GM03348 (cell line): ENCODE results near the gene SMPDL3A.
A peak's percentile ranks its signal among the peaks of the same experiment; 100 is the strongest.

ENCODE experiments used
- DNase-seq: peaks from one replicate; pipeline ENCODE4 v3.0.0; 2012; ENCODE audit warnings: low spot score

The SMPDL3A gene

DNA sequence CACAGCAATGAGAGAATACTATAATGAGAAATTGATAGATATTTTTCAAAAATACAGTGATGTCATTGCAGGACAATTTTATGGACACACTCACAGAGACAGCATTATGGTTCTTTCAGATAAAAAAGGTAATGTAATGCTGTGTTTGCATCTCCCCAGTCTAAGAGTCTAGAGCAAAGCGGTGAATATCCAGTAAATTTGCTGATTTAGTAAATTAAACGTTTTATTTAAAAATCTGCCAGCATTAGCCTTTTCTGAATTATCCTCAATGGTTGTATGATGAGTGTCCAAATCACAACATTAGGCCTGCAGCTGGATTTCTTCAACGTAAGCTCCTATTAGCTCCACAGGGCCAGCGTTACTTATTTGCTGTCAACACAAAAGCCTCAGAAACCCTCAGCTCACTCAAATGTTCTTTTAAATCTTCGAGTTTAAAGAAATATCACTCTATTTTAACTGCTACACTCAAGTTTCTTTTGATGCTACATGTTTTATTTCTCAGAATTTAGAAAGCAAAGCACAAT is 16.0 kb downstream of the SMPDL3A start:
- DNase-seq = no peak

DNA sequence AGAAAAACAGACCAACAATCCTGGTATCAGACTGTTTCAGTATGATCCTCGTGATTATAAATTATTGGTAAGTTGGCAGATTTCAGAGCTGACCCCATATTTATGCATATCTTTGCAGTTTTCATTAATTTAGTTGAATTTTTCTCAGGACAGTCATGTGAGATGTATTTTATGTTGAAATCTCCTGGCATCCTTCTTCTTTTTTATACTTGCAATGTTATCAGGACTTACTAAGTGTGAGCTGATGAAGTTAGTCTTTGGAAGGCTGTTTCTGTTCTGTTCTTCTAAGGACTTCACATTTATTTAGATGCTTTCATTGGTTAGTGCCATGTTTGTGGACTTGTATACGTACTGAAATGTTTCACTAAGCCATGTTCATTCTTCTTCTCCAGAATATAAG is 17.2 kb downstream of the SMPDL3A start:
- DNase-seq = no peak

DNA sequence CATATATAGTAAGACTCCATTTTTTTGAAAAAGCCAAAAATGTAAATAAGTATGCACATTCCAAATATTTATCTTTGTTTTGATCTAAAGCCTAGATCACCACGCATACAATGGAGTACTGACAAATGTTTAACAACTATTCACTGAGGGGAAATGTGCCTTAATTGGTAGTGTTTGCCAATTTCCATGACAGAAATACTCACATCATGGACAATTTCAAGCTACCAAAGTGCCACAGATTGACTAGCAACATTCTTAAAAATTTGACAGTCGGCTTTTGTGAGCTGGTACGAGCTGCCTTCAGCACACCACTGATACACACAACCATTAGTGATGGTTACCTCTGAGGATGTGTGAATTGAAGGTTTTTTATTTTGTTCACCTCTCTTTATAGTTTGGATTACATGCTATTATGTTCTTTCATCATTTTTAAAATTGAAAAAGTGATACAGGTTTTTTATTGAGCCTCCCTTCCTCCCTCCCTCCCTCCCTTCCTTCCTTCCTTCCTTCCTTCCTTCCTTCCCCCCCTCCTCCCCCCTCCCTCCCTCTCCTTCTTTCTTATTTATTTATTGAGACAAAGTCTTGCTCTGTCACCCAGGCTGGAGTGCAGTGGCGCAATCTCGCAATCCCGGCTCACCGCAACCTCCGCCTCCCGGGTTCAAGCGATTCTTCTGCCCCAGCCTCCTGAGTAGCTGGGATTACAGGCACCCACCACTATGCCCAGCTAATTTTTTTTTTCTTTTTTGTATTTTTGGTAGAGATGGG is 19.2 kb downstream of the SMPDL3A start:
- DNase-seq = no peak

DNA sequence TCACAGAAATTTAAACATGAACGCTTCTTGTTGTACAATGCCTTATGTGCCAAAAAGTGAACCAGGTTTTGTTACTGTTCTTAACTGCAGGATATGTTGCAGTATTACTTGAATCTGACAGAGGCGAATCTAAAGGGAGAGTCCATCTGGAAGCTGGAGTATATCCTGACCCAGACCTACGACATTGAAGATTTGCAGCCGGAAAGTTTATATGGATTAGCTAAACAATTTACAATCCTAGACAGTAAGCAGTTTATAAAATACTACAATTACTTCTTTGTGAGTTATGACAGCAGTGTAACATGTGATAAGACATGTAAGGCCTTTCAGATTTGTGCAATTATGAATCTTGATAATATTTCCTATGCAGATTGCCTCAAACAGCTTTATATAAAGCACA is 19.9 kb downstream of the SMPDL3A start:
- no peak for DNase-seq

DNA sequence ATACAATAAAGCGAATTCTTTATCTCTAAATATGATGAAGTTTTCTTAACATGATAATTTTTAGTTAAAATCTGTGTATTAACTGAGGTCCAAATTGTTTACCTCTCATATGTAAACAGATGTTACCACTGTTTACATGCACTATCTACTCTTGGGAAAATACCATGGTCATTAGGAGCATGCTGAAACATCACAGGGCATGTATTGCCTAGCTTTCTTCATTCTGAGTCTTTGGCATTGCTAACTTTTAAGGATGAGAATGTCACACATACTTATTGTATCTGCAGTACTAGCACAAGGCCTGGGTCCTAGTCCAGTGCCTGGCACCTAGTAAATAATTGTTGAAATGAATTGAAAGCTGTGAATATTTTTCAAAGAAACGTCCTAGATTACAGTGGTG is 20.6 kb downstream of the SMPDL3A start:
- no peak for DNase-seq

DNA sequence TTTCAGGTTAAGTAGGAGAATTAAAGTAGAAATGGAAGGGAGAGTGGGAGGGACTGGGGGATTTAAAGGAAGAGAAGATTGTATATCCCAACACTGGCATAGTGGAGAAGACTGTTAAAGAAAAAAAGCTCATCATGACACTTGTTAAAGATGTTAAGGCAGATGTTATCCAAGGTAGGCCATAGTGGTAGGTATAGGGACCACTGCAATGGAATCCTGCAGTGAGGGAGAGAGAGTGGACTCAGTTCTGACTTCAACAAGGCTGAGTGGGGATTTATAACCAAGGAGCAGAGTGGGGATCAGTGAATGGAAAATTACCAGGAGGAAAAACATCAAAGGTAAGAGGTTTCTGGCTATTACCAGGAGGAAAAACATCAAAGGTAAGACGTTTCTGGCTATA is 21.1 kb downstream of the SMPDL3A start:
- no peak for DNase-seq

DNA sequence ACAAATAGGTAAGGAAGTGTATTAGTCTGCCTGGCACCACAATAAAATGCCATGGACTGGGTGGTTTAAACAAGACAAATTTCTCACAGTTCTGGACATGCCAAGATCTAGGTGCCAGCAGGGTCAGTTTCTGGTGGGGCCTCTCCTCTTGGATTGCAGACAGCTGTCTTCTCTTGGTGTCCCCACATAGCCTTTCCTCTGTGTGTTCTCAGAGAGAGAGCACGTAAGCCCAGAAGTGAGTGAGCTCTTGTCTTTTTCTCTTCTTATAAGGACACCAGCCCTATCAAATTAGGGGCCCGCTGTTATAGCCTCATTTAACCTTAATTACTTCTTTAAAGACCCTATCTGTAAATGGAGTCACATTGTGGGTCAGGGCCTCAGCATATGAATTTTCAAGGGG is 28.3 kb downstream of the SMPDL3A start:
- DNase-seq = no peak

DNA sequence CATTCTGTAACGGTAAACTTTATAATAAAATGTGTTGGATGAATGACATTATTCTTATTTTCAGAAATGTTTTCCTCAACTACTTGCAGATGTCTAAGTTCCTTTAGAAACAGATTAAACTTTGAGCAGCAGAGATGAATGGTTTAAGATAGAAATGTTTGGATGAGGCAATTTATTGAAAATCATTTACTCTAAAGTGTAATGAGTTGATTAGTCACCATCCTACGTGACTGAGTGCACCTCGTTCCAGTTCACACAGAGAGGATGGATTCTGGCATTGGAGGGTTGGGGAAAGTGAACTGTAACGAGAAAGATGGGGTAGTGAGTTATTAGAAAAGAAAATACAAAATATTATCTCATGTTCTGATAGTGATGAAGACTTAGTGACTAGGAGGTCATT is 28.7 kb downstream of the SMPDL3A start:
- DNase-seq = no peak

DNA sequence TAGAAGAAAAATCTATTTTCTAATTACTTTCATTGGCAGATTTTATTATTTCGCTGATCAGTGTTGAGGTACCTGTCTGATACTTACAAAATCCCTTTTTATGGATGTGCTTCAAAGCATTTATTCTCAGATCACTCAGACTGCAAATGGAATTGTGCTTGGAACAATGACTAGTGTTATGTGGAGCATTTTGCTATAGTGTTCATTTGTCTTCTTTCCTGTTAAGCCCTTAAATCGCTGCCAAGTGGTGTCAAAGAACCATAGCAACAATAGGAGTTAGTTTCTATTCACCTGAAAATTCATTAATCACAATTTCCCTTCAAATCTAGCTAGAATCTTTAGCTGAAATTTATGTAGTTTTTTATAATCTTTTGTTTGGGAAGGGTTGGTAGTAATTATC is 29.8 kb downstream of the SMPDL3A start:
- DNase-seq = no peak

DNA sequence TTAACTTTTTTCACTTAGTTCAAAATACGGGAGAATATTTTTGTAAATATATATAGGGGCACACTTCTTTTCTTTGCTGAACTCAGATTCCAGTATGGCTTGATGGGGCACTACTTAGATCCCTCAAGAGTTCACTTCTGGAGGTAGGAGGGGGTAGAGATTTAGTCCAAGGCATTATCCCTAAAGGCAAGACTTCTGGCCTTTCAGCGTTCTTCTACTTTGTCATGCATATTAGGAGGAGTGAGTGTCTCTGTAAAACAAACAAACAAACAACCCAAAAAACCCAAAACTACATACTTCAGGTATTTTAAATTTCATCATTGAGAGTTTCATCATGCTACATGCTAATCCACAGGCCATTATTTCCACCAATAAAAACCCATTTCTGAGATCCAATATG is 32.0 kb downstream of the SMPDL3A start:
- DNase-seq = no peak

DNA sequence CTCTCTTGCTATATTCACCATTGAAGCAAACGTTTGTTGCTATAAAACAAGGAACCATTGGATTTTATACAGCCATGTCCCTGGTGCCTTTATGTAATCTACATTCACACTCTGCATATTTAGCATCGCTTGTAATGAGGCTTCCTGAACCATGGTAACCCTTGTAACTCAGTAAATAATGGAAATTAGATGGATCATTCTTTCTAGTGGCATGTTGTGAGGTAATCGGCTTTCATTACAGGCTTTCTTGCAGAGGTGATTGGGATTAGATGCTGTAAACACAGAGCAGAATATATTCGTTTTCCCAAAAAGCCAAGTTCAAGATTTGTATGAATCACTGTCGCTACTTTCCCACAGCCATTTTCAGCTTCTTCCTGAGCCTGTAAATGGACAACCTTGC is 36.1 kb downstream of the SMPDL3A start:
- no peak for DNase-seq

DNA sequence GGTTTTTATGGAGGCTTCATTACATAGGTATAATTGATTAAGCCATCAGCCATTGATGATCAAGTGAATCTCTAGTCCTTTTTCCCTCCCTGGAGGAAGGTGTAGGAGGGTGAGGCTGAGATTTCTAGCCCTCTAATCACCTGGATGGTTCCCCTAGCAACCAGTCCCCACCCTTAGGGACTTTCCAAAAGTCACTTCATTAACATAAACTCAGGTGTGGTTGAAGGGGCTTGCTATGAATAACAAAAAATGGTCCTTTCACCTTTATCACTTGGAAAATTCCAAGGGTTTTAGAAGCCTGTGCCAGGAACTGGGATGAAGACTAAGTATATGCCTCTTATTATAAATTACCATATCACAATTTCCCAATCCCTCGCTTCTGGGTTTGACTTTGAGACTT is 40.4 kb downstream of the SMPDL3A start:
- DNase-seq = no peak

DNA sequence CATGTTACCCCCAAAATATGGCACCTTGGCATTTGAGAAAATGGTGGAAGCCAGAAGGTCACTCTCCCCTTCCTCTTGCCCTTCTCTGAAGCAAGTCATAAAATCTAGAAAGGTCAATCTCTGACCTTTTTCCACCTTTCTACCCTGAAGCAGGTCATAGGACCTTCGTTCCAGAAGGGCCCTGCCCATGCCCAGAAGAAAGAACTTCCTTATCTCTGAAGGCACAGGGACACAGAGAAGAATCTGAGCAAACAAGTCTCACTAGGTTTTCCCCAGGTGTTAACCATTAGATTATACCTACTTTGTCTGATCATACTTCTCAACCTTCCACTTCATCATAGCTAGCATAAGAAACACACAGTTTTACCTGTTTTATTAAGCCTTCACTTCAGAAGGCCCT is 42.5 kb downstream of the SMPDL3A start:
- no peak for DNase-seq

DNA sequence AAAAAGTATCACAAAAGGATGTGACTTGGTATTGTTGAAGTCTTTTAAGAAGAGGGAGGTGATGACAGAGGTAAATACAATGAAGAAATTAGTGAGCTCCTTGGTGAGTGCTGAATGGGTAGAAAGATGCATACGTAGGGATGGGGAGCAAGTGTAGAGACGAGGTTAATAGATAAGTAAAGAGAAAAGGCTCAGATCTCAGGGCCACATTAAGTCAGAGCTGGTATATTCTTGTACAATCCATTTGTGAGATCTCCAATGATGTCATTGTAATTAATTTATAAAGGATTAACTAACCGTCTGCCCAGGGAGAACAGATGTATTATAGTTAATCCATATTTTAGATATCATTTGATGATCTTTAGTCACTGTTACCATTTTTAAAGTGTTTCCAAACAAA is 43.4 kb downstream of the SMPDL3A start:
- DNase-seq = no peak

DNA sequence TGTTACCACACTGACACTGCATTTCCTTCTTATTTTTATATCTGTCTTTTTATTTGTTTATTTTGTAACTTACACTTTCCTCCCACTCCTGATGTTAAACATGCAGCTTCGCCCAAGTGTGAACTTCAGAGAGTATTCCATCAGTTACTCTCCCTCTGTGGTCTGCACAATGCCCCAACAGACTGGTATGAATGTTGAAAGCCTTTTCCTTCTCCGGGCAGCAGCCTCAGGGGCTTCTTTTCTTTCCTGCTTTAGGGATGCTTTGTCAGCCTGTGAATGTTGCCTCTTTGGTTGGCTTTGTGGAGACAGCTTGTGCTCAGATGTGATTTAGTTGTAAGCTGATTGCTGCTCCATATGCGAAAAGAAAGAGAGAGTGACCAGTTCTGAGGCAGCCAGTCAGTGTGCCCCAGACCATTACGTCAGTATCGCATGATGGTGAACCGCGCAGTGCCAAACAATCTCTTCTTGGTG is 44.0 kb downstream of the SMPDL3A start:
- DNase-seq = no peak

DNA sequence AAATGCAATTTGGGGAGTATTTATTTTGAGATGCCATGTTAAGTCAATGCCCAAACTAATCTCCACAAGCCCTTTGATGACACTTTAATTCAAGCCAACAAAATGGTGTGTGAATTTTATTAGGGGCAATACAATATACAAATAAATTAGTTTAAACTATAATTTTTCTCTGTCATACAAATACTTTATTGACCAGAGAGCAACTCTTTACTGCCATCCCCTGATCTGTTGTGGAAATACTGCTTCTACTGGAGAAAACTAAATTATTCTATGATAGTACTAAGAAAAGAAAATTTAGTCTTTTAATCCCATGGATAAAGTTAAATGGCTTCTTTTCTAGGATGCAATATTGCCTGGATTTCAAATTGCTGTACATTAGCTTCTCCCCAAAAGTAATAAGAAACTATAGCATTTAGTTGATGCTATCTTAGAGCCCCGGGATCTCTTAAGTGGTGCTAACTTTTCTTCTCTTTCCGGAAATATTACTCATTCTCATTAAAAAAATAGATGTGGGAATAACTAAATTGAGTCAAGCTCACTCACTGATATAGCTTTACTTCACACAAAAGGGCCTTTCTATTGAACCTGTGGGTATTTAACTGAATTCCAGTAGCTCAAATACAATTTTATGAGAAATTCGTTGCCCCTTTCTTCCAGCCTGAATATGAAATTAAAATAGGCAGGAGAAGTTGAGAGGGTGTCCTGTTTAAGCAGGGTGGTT is 49.2 kb downstream of the SMPDL3A start:
- peak; percentile 32 for DNase-seq

DNA sequence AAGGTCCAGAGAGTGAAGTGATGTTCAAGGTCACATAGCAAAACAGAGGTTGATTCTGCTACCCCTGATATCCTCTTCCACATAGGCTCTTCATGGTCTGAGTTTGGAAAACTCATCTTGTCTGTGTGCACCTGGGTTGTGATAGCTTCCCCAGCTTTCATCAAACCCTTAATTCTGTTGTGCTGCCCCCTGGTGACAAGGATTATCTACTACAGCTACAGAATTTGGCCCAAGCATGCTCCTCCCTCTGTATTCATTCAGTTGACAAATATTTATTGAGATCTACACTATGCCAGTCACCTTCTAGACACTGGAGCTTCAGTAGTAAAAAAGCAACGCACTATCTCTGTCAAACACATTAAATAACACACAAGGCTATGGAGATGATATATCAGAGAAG is 50.4 kb downstream of the SMPDL3A start:
- peak; percentile 71 for DNase-seq

DNA sequence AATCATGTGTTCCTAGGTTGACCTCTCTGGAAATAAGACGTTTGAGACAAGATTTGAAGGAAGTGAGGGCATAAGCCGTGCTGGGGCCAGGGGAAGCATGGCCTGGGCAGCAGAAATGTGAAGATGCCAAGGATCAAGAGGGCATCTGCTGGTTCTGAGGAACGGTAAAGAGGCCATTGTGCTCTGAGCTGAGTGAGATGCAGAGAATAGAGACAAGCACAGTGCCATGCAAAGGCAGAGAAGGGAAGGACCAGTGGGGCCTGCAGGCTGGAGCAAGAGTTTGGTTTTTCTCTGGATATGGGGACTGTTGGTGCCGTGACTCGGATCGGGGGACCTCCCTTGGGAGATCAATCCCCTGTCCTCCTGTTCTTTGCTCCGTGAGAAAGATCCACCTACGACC is 50.8 kb downstream of the SMPDL3A start:
- DNase-seq = no peak

DNA sequence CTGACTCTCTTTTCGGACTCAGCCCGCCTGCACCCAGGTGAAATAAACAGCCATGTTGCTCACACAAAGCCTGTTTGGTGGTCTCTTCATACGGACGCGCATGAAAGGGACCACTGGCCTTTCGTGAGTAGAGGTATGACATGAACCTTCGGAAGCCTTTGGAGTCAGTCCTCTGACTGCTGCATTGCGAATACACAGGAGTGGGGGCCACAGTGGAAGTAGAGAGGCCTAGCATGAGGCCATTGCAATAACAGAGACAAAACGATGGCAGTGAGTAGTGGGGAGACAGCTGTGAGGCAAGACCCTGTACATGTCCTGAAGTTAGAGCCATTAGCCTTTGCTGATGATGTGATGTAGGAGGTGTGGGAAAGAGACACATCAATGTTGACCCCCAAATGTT is 56.4 kb downstream of the SMPDL3A start:
- DNase-seq = no peak

DNA sequence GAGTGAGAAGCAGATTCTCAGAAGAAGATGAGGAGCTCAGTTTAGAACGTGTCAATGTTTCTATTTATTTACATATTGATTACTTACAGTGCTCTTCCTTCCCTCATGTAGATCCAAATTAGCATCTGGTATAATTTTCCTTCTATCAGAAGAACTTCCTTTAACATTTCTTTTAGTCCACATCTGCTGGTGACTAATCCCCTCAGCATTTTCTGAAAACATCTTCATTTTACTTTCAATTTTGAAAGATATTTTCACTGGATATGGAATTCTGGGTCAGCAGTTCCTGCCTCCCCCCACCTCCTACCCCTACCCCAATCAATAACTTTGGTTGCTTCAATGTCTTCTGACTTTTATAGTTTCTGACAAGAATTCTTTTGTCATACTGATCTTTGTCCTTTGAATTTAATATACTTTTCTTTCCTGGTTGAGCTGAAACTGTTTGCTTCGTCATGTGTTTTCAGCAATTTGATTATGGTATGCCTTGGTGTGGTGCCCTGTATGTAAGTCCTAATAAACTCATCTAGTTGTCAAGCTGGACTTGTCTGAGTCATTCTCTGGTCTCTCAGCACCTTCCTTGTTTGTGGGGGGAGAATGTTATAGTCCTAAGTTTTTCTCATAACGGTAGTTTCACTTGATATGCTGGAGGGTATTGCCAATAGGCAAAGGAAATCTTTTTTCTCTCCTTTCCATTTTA is 57.0 kb downstream of the SMPDL3A start:
- DNase-seq = peak; percentile 56

DNA sequence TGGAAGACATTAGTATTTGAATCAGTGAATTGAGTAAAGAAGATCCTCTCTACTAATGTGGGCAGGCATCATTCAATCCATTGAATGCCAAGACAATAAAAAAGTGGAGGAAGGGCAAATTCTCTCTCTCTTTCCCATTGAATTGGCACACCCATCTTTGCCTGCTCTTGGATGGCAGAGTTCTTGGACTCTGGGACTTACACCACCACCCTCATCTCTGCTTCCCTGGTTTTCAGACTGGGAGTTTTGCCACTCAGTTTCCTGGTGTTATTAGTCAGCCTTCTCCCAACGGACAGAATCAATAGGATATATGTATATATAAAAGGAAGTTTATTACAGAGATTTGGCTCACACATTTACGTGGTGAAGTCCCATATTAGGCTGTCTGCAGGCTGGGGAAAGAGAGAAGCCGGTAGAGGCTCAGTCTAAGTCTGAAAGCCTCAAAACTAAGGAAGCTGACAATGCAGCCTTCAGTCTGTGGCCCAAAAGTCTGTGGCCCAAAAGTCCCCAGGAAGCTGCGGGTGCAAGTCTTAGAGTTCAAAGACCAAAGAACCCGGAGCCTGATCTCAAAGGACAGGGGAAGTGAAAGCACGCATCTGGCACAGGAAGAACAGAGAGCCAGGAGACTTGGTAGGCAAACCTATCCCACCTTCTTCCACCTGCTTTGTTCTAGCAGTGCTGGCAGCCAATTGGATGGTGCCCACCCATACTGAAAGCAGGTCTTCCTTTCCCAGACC is 64.4 kb downstream of the SMPDL3A start:
- DNase-seq = no peak
